Renal pelvis (tissue), 4 donors: ENCODE data around the gene CA12. TPM values are rescaled to one million over a fixed set of nuclear protein-coding genes. Genes with fewer than 3 reads are reported as not detected.

Experiments
- DNase-seq: peaks from one replicate; pipeline ENCODE4 v3.0.0-alpha.2; 2013
- polyA plus RNA-seq, 3 donors: library from polyadenylated mRNA; unstranded; fragments of 120-200 nt; gene quantifications; one replicate each; pipeline ENCODE4 v1.2.1, GENCODE V29; 2013; ENCODE audit not compliant: insufficient read length in 3 of 3

Gene CA12
- polyA plus RNA-seq, 3 donors: 92.1 to 128 (median 123) TPM

DNA sequence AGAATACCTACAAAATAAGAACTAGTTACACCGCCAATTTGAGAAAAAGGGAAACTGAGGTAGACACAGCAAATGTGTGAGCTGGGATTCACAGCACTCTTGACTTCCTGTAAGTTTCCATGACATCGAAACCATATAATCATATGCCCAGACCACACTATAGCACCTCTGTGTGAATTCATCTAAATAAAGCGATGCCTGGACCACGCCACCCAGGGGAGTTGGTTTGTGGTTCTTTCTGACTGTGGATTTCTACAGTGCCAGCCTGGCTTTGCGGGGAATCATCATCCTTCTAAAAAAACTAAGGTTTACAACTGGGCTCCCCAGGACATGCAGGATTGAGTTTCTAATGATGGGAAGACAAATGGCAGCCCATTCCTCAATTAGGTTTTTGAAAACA is 23.5 kb upstream of the CA12 start:
- no peak for DNase-seq

DNA sequence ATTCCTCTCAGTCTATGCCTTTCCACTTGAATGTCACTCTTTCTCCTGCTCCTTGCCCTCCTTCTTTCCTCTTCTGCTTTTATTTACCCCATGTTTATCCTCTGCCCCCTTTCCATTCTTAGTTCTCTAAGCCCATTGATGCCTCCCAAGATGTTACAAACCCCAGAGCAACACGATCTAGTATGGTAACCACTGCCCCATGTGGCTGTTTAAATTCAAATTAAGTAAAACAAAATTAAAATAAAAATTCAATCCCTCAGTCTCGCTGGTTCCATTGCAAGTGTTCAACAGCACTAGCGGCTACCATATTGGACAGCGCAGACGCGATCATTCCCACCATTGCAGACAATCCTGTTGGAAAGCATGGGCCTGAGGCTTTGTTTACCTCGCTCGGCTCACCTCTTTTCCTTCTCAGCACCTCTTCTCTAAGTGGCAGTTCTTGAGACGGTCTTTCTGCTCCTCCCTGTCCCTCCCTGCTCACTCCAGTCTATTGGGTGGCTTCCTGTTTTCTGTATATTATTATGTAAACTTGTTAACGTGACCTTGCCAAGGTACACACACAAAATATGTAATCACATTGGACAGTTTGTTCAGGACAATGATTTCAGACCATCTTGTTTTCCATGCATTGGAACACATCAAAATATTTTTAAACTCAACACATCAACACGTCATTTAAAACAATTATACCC is 21.8 kb upstream of the CA12 start:
- DNase-seq: no peak

DNA sequence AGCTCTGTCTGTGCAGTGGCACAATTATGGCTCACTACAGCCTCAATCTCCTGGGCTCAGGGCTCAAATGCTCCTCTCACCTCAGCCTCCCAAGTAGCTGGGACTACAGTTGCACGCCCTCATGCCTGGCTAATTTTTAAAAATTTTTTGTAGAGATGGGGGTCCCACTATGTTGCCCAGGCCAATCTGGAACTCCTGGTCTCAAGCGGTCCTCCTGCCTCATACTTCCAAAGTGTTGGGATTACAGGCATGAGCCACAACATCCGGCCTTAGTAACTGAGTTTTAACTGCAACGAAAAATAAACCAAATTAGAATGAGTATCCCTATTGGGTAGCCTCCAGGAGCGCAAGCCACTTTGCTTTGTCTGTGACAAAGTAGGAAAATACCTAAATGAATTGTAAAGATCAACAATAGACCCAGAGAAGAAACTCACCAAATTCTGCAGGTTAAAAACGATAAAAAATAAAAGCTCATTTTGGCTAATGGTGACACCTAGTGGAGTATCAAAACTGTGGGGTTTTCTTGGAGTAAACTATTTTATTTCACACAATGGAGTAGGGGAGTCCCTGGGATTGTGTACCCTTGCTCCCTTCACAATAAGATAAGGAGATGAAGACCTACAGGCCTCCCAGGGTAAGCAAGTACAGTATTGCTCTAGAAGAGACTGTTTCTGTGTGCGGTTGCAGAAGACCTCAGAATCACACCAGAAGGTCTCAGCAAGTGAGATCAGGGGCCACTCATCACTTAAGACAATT is 21.0 kb upstream of the CA12 start:
- DNase-seq: no peak

DNA sequence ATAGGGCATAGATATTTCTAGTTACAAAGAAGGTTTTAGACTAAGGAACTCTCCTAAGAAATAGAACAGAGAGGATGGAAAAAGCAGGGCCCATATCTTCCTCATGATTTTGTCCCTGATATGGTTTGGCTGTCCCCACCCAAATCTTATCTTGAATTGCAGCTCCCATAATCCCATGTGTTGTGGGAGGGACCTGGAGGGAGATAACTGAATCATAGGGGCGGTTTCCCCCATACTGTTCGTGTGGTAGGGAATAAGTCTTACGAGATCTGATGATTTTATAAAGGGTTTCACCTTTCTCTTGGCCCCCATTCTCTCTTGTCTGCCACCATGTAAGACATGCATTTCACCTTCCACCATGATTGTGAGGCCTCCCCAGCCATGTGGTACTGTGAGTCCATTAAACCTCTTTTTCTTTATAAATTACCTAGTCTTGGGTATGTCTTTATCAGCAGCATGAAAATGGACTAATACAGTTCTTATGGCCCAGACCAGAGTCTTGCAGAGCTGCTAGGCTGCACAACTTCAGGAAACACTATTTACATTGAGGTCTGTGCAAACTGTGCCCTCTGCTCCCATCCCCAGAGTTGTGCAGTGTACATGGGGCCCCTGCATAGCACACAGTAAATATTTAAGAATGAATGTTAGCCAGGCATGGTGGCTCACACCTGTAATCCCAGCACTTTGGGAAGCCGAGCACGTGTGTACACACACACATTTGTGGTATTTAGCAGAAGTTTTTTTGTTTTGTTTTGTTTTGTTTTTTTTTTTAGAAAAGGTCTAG is 20.3 kb upstream of the CA12 start:
- DNase-seq: no peak

DNA sequence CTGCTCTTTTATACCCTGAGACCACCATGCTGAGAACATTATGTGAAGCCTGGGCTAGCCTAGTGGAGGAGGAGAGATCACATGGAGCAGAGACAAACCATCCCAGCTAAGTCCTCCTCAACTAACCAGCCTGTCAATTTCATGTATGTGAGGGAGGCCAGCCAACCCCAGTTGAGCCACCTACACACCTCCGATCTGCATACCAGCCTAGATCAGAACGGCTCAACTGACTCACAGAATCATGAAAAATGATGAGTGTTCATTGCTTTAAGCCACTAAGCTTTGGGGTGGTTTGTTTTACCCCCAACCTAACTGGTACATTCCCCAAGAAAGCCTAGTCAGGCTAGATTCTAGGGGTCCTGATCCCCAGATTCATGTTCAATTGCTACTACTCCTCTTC is 19.4 kb upstream of the CA12 start:
- no peak for DNase-seq

DNA sequence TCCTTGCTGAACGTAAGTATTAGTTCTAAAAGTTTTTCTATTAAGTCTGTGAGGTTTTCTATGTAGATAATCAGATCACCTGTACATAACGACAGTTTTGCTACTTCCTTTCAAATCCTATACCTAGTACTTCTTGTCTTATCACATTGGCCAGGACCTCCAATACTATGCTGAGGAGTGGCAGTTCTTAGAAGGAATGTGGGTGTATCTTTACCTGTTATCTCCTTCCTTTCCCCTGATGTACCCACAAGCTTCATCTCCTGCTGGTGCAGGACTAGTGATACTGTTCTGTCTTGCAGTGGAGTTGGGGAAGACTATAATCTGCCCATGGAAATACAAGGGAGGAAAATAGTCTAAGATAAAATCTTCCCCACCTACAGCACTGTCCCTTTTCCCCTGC is 16.8 kb upstream of the CA12 start:
- DNase-seq: no peak

DNA sequence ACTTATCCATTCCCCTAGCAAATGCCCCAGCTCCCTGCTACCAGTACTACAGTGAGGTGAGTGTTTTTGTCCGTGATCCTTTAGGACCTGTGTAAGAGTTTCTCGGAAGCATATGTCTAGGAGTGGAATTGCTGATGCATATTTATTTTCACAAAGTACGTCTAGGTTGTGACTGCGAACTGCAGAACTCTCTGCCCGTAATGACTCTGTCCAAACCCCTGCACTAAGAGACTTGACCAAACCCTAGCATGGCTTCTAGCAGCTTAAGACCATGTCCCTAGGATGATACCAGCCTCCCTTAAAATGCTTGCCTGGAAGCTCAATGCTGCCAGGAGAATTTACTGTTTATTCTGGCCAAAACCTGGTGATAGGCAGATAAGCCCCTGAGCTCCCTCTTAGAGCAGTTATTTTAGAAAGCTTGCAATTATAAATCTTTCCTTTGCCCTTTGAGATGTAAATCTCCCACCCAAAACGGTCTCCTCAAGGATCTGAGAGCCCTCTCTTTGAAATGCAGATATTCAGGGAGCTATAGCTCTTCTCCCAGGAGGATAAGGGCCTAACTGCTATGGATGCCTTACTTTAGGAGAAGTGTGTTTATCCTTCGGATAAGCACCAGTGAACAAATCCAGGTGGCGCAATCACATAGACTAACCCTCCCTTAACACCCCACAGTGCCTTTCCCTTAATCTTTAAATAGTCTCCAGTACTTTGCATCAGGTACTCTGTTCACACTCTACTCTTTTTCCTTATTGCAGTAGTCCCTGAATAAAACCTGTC is 14.7 kb upstream of the CA12 start:
- no peak for DNase-seq

DNA sequence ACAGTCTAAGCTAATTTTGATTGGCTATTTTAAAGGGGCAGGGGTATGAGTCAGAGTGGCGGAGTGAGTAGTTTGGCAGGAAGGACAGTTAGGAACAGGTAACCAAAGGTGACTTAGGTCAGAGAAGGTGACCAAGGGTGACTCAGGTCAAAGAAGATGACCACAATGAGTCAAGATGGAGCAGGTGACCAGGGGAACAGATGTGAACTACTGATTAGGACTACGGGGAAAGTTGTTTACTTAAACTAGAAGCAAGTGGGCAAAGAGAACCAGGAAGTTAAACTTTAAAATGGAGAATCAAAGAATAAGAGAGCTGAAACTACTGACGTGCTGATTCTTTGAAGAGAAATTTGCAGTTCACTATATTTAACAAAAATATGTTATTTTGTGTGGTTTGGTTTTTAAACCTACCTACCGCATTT is 14.1 kb upstream of the CA12 start:
- DNase-seq: no peak

DNA sequence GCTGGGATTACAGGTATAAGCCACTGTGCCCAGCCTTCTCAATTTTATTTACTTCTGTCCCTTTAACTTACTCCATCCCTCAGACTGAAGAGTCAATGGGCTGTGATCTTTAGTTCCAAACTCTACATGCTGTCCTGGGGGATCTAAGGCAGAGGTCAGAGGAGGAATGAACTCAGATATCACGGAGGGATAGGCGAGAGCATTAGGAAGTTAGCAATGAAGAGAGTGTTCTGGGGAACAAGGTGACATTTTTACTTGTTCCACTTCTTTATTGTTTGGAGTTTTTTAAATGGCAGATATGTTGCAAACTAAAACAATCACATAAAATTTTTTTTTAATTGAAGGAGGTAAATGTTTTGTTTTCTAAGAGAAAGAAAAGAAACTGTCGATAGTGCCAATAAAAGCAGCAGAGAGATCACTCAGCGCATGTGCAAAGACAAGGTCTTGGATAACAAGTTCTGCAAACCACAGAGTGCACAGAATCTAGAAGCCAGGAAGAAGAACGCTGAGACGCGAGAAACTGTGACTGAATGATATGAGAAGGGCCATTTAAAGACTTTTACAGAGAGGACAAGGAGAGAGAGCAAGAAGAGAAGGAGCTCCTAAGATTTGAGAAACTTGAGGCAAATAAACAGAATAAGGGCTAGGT is 10.8 kb upstream of the CA12 start:
- DNase-seq: no peak

DNA sequence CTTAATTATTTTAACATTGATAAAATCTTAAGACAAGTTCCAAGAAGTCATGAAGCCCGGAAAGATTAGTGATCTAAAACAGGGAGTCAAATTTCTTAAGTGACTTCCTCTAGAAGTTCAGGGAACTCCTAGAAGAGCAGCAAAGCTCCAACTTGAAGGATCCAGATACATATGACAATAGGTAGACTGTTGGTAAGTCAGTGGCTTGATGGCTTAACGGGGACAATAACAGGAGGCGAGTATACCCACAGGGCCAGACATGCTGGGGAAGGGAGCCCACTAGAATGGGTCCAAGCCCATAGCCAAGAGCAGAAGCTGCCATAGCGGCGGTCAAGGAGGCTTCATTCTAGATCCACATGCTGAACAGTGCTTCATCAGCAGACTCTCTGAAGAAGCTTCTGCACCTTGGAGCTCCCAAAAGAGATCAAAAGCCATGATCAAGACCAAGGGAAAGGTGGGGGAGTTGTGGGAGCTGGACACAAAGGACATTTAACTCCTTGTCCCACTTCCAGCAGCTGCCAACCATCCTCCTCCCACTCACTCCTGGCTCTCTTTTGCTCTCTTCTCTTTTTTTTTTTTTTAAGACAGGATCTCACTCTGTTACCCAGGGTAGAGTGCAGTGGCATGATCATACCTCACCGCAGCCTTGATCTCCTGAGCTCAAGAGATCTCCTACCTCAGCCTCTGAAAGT is 10.2 kb upstream of the CA12 start:
- DNase-seq: no peak

DNA sequence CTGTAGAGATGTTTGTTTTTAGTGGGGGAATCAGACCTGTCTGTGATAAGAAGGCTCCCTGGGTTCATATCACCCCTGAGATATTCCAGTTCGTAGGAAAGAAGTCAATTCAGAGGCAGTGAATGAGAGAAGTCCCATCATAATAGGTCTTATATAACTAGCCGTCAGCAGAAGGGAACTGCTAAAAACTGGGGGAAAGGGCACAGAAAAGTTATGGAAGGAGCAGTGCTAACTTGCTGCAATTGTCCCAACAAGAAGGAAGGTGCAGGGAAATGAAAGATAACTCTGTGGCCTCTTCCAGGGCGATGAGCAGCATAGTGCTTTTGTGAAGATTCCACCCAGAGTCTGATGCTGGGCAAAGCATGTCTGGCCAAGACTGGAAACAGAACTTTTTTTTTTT is 9.0 kb upstream of the CA12 start:
- DNase-seq: no peak

DNA sequence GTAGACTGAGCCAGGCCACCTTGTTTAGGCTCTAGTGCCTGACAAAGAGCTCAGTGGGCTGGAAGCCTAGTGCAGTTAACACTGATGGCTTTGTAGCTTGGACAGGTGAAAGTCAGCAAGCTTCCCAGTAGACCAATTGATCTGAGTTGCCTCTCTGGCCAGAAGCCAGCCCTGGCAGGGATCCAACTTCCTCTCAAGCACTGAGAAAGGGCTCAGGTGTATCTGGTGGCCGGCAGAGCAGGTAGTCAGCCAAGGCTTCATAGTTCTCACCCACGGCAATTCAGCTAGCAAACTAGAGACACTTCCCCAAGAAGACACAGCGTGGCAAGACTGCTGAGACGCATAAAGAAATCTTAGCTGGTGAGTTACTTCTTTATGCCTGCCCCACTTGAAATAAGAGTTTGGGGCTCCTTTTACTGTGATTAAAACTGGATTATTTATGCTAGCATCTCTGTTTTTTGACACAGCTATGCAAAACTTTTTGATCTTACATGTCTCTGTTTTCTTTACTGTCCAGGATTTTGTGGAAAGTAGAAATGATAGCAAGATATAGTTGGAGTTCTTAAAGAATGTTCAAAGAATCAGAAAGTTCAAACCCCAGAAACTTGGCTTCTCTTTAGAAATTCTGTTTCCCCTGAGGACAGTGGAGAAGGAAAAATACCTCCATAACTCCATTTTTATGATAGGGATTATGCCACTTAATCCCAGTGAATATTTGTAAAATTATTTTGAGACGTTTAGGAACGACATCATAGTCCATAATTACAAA is 8.4 kb upstream of the CA12 start:
- DNase-seq: no peak

DNA sequence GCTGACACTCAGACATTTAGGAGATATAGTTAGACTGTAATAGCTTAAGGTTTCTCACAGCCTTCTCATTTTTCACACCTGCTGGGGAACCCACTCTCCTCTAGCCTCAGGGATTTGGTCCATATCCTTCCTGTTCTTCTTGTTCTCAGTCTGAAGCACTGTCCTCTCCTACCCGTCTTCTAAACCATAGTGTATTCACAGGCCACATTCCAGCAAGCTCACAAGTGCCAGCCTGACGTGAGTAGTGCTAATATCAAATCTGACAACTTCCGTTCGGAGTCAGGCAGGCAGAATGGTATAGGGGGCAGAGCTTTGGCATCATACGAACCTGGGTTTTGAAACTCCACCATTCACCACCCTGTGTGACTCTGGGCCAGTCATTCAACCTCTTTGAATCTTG is 6.9 kb upstream of the CA12 start:
- no peak for DNase-seq

DNA sequence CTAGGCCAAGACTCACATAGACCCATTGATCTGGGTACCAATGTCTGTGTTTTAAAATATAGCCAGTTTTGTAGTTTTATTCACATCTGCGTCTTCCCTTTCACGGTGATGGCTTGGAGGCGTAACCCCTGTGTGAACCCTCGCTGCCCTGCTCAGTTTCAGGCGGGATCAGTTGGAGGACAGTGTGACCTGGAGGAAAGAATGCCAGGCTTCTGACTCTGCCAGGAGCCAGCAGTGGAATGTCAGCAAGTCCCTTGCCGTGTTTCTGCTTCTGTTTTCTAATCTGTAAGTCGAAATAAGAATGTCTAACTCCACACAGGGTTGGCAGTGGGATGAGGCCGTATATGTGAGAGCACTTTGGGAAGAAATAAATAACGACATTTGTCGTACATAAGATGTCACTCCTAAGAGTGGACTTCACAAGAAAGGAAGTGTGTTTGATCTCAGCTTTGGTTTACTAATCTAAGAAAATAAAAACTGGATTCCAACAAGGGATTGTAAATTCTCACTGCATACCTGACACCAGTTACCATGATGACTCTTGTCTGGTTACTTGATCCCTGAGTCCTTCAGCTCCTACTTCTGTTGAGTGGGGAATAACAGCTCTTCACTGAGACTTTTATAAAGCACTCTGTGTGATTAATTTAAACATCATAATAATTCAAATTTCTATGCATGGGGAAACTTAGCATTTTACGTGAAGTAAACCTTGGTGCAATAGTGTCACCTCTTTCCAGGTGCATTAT is 6.3 kb upstream of the CA12 start:
- DNase-seq: no peak

DNA sequence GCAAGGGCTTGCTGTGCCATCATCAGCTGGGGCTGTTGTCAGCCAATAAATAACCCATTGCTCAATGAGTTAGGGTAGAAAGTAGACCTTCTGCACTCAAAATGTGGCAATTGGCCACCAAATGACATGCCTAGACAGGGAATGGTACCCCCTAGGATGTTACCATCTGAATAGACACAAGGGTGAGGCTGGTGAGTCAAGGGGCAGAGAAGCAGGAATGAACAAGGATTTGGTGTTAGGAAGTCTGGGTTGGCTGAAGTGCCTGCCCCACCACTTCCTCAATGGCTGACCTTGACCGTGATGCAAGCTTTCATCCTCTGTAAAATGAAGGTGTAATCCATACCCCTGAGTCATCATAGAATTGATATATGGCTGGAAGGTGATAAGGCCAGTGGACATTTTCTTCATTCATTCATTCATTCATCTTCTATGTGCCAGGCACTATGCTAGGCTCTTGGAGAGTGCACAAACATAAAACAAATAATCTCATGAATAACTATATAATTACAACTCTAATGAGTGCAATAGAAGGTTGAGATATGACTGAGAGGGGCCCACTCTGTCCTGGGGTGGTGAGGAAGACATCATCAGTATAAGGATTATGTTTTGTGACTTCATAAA is 4.4 kb upstream of the CA12 start:
- DNase-seq: no peak

DNA sequence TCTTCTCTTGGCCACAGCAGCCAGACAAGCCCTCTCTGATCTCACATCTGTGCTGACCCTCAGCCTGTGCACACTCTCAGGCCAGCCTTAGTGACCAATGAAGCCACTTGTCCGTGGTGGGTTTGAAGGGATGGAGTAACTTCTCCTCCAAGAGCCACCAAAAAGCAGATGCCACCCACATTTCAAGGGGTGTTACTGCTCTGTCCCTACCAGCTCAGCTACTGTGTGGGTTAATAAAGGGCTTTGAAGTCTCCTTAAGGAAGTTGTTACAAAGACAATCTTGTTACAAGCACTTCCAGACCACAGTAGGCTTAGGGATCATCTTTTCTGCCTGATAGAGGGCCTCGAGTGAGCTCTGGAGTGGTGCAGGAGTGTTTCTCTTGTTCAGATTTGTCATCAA is 3.3 kb upstream of the CA12 start:
- no peak for DNase-seq

DNA sequence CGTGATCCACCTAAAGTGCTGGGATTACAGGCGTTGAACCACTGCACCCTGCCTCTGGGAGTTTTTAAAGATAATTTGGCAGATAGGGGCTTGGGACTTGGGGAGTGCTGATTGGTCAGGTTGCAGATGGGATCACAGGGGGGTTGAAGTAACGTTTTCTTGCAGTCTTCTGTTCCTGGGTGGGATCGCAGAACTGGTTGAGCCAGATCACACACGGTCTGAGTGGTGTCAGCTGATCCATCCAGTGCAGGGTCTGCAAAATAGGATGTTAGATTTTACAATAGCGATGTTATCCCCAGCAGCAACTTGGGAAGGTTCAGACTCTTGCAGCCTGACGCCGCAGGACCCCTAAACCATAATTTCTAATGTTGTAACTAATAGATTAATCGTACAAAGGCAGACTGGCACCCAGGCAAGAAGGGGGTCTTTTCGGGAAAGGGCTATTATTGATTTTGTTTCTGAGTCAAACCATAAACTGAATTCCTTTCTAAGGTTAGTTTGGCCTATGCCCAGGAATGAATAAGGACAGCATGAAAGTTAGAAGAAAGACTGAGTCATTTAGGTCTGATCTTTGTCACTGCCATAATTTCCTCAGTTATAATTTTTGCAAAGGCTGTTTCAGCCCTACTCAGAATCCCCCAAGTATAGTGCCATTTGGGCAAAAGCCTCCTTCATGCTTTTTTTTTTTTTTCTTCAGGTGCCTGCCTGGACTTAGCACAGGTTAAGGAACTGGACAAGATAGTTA is 1.5 kb upstream of the CA12 start:
- no peak for DNase-seq

DNA sequence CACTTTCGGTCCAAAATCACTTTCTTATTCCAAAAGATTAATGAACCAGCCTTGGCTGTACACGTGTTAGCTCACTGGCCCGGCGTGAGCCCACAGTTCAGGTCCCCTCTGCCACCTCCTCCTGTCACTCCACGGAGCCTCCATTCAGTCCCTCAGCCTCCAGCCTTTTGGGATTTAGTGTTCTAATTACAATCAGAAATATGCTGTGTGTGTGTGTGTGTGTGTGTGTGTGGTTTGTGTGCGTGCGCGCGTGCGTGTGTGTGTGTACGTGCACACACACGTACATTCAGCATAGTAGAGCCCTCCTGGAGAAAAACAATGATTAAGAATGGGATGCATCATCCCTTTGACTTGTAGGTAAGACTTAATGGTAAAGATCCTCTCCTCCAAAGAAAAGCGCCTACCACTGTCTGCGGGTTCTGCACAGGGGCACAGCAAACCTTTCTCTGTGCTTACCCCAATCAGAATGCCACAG is 801 bp downstream of the CA12 start:
- no peak for DNase-seq
